Urinary bladder (tissue), 4 donors: ENCODE data around the gene PRKG1. TPM values are rescaled to one million over a fixed set of nuclear protein-coding genes. Genes with fewer than 3 reads are reported as not detected.
"Not testable (repeated sequence)": the region's sequence is repeated elsewhere in the genome, so short reads cannot be mapped to it uniquely, and the experiment has no call there.

Experiments used
- DNase-seq: peaks from one replicate; pipeline ENCODE4 v3.0.0-alpha.2; 2015; ENCODE audit errors: extremely low spot score
- H3K27ac ChIP-seq: one replicate; pipeline ENCODE4 v1.5.1; 2013; ENCODE audit warnings: low read depth, mild to moderate bottlenecking, moderate library complexity
- H3K36me3 ChIP-seq: one replicate; pipeline ENCODE4 v1.6.1; 2013; ENCODE audit warnings: mild to moderate bottlenecking, moderate library complexity; ENCODE audit not compliant: insufficient read depth
- H3K4me1 ChIP-seq: one replicate; pipeline ENCODE4 v1.6.1; 2013; ENCODE audit warnings: mild to moderate bottlenecking, moderate library complexity; ENCODE audit not compliant: insufficient read depth
- H3K4me3 ChIP-seq: one replicate; pipeline ENCODE4 v1.5.1; 2013; ENCODE audit warnings: low read depth, low read length
- WGBS: extraction: QIAGEN DNeasy Blood & Tissue Kit; methylation state at CpG from one replicate; pipeline ENCODE4 v1.1.7; 2013; 5-methylcytosine and 5-hydroxymethylcytosine counted together
- polyA plus RNA-seq: library from polyadenylated mRNA; stranded (reverse); fragments of 200-250 nt; gene quantifications from one replicate; pipeline ENCODE4 v1.2.3, GENCODE V29; 2013
- total RNA-seq: library from RNA; depleted of rRNA; stranded (reverse); fragments of >200 nt; gene quantifications from one replicate; pipeline ENCODE4 v1.2.3, GENCODE V29; 2014
- donor health status: healthy with polysubstance abuse.
- donor health status: healthy.

The PRKG1 gene
- total and polyA plus RNA-seq, 2 donors: 17.1 to 126 TPM

DNA sequence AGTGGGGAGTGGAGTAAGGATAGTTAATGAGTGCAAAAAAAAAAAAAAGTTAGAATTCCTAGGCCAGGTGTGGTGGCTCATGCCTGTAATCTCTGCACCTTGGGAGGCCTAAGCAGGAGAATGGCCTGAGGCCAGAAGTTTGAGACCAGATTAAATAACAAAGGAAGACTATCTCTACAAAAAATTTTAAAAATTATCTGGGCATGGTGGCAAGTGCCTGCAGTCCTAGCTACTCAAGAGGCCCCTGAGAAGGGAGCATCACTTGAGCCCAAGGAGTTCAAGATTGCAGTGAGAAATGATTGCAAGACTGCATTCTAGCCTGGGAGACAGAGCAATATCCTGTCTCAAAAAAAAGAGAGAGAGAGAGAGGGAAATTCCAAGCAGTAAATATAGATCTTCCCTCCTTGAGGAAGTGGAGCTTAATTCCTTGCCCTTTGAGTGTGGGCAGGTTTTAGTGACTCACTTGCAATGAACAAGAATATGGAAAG, 644.6 kb downstream of the PRKG1 start:
- DNase-seq: no peak
- no peaks in the 10 kb centered on the region for H3K4me1 ChIP-seq
- no peak overlapping the region for H3K4me3 ChIP-seq
- H3K27ac ChIP-seq: no peak overlapping the region
- no peaks in the 10 kb centered on the region for H3K36me3 ChIP-seq

DNA sequence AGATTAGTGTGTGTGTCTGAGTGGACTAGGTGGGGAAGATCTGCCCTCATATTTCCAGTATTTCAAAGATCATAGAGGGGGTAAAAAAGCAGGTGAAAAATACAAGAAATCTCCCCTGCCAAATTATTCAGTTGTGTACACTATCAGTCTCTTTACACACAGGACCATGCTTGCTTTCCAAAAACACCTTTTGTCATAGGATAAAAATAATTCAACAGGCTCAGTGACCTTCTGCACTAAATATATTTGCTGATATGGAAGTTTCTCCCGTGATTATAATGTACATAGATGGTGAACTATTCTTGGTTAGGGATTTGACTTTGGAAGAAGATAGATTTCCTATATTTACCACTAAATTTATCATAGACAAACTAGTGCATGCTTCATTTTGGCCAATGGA, 649.8 kb downstream of the PRKG1 start:
- H3K27ac ChIP-seq: no peak overlapping the region
- no peak for DNase-seq
- no peaks in the 10 kb centered on the region for H3K36me3 ChIP-seq
- H3K4me3 ChIP-seq: no peak overlapping the region
- H3K4me1 ChIP-seq: no peaks in the 10 kb centered on the region
- 63% methylated on average over 1 of the region's 1 CpG for WGBS

DNA sequence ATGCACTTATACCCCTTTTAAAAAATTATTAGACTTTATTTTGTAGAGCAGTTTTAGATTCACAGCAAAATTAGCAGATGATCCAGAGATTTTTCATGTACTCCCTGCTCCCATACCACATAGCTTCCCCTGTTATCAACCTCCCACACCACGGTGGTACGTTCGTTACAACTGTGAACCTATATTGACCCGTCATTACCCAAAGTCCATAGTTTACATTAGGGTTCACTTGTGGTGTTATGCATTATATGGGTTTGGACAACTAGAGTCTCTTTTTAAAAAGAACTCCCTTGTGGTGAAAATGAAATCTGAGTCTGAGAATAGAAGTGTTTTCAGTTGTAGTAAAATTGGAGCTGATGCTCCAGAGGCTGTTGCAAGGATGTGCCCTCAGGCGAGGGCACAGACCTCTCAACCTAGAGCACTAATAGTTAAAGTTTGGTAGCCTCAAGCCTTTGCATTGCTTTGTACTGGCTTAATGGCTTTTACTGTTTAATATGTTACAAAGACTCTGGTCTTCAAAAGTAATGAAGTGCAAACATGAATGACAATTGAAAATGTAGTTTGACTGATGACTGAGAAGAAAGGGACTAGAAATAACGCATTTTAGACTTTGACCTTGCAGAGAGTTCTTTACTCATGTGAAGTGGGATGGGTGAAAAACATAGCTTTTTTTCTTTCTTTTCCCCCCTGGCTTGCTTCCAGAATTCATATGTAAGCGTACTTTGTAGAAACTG, 655.7 kb downstream of the PRKG1 start:
- WGBS: 84% methylated on average over 7 of the region's 7 CpGs
- H3K36me3 ChIP-seq: no peaks in the 10 kb centered on the region
- no peak overlapping the region for H3K27ac ChIP-seq
- DNase-seq: no peak
- no peaks in the 10 kb centered on the region for H3K4me1 ChIP-seq
- no peak overlapping the region for H3K4me3 ChIP-seq

DNA sequence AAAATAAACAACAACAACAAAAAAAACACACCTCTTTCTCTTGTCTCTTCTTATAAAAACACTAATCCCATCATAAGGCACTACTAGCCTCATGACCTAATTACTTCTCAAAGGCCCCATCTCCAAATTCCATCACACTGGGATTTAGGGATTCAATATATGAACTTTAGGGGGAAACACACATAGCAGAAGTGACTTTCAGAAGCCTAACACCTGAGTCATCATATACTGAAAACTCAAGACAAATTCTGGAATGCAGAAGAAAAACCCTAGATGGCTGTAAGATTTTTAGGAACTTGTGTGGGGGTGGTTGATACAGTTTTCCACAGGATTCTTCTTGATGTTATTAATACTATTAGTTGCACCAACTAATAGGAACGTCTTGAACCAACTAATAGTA, 658.8 kb downstream of the PRKG1 start:
- Histone ChIP-seq H3K4me1 (no peaks in the 10 kb centered on the region), H3K4me3 (no peak overlapping the region), H3K27ac (no peak overlapping the region), H3K36me3 (no peaks in the 10 kb centered on the region)
- WGBS: 87% methylated on average over 1 of the region's 1 CpG
- DNase-seq: no peak

DNA sequence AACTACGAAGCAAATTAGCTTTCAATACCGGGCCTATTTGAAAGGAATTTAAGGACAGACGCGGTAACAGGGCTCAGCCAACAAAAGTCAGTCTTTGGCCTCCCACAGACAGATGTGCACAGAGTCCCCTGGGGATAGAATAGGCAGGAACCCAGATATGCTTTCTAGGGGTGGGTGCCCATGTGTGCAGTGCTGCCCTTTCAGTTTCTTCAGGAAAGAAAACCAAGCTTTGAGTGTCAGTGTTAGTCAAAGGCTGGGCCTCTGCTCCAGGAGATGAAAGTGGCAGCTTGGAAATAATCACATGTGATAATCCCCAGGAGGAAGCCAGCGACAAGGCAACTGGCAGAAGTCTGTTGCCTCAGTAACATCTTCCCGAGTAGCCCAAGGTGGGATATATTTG, 668.9 kb downstream of the PRKG1 start:
- Histone ChIP-seq H3K4me3 (no peak overlapping the region), H3K4me1 (no peaks in the 10 kb centered on the region), H3K36me3 (no peaks in the 10 kb centered on the region), H3K27ac (no peak overlapping the region)
- no peak for DNase-seq
- WGBS: 67% methylated on average over 6 of the region's 6 CpGs

DNA sequence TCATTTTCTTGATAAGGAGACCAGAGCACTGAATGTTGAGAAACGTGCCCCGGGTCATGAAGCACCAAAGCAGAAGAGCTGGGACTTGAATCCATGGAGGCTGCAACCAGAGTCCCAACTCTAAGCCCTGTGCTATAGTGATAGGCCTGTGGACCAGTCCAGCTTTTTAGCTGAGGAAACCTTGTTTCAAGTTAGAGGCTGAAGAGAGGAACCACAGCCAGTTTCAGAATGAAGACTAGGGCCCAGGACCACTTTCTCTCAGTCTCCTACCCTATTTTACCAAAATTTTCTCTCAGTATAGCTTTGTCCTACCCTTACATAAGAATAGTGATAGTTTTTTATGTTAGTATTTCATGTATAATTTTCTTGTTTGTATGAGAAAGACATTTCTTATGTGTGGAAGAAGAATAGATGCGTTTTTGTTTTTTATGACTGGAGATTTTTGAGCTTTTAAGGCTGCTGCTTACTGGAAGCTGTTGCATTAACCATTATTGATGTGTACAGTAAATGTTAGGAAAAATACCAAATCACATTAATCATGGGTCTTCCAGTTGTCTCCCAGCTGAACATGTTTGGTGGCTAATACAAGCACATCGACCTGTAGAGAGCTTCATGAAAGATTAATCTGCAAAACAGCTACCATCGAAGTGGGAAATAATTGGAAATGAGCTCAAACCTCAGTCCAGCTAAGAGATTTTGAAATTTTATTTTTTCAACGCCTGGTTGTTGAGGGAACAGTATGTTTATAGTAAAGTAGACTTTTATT, 670.1 kb downstream of the PRKG1 start:
- Histone ChIP-seq H3K4me3 (no peak overlapping the region), H3K36me3 (no peaks in the 10 kb centered on the region), H3K4me1 (no peaks in the 10 kb centered on the region), H3K27ac (no peak overlapping the region)
- WGBS: 69% methylated on average over 6 of the region's 6 CpGs
- no peak for DNase-seq

DNA sequence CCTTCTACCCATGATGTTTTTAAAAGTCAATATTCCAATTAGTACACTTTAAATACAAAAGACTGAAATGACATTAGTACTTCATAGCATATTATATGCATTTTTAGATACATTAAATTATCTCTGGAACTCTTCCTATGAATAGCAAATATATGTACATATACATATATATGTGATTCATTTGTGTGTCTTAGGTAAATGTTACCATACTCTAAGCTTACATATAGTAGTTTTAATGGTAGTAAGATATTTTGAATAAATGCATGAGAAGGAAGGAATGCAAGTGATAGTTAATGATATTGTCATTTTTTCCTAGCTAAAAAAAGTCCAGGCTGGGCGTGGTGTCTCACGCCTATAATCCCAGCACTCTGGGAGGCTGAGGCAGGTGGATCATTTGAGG, 671.1 kb downstream of the PRKG1 start:
- DNase-seq: no peak
- WGBS: 98% methylated on average over 2 of the region's 2 CpGs
- Histone ChIP-seq H3K4me1 (no peaks in the 10 kb centered on the region), H3K27ac (no peak overlapping the region), H3K36me3 (no peaks in the 10 kb centered on the region), H3K4me3 (no peak overlapping the region)

DNA sequence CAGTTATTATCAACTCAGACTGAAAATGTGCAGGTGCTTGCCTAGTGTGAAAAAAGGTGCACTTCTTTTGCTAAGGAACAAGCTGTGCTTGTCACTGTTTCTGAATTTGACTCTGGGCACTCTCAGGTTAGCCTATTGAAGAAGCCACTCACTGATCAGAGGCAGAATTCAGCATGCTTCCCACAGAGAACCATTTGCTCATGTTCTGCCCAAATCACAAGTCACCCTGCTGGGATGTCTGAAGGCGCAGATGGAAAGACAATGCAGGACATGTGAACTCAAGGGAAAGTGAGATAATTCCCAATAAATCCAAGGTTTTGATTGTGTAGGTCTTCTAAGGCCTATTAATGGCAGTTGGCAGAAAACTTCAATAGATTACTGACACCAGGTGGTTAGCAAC, 672.9 kb downstream of the PRKG1 start:
- WGBS: 100% methylated on average over 1 of the region's 1 CpG
- H3K4me1 ChIP-seq: no peaks in the 10 kb centered on the region
- H3K36me3 ChIP-seq: no peaks in the 10 kb centered on the region
- H3K4me3 ChIP-seq: no peak overlapping the region
- DNase-seq: no peak
- no peak overlapping the region for H3K27ac ChIP-seq

DNA sequence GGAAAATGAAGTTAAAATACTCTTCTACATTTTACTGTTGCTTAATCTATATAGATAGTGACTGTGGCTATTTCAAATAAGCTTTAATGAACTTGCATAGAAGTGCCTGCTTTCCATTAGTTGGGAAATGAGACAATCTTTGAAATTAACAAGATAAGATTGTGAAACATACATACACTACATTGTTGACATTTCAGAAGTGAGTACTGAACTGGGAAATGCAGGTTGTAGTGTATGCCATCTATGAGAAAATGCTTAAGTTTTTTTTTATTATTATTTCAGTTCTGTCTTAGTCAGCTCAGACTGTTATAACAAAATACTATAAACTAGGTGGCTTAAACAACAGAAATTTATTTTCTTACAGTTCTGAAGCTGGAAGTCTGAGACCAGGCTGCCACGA, 674.7 kb downstream of the PRKG1 start:
- WGBS: 86% methylated on average over 1 of the region's 1 CpG
- Histone ChIP-seq H3K4me3 (no peak overlapping the region), H3K4me1 (no peaks in the 10 kb centered on the region), H3K27ac (no peak overlapping the region), H3K36me3 (no peaks in the 10 kb centered on the region)
- no peak for DNase-seq

DNA sequence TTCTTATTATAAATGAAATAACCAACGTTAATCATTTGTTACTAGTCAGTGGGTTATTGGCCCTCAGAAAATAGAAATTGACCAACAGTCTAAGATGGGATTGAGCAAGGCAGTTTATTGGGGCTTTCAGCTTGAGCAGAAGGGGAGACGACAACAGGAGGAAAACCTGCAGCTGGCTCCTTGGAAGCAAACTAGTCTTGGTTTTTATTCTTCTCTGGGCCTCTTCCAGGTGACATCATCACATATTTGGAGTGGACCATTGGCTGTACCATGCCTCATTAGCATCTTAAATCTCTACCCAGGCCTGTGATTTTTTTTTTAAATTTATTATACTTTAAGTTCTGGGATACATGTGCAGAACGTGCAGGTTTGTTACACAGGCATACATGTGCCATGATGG, 684.1 kb downstream of the PRKG1 start:
- no peak for DNase-seq
- Histone ChIP-seq H3K36me3 (no peaks in the 10 kb centered on the region), H3K4me3 (no peak overlapping the region), H3K27ac (no peak overlapping the region), H3K4me1 (no peaks in the 10 kb centered on the region)
- 65% methylated on average over 3 of the region's 3 CpGs for WGBS

DNA sequence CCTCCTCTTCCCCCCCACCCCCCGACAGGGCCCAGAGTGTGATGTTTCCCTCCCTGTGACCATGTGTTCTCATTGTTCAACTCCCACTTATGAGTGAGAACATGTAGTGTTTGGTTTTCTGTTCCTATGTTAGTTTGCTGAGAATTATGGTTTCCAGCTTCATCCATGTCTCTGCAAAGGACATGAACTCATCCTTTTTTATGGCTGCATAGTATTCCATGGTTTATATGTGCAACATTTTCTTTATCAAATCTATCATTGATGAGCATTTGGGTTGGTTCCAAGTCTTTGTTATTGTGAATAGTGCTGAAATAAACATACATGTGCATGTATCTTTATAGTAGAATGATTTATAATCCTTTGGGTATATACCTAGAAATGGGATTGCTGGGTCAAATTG, 684.6 kb downstream of the PRKG1 start:
- H3K4me1 ChIP-seq, DNase-seq, H3K4me3 ChIP-seq, H3K27ac ChIP-seq, H3K36me3 ChIP-seq: not testable (repeated sequence)
- 97% methylated on average over 1 of the region's 1 CpG for WGBS

DNA sequence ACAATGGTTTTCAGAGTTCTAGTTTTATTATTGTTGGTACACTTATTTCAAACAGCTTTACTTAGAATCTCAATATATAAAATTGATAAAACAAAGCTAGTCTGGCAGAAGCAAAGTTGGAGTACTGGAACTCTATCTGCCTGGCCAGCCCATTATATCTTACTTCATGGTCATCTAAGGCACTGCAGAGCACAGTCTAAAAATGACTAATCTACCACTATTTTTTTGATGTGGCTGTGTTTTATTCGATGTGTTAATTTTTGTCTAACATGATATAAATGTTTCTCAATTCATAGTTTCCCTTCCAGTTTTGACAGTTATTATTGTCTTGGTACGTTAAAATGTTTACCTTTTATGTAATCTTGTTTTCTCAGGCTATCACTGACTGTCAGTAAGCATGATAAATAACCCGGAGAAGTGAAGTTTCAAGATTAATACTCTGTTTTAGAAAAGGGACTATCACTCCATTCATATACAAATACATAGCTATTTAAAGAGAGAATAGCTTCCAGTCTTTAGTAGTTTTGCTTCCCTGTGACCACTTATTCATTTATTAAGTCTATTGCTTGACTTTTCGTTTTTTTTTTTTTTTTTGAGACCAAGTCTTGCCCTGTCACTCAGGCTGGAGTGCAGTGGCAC, 685.7 kb downstream of the PRKG1 start:
- DNase-seq: no peak
- no peaks in the 10 kb centered on the region for H3K4me1 ChIP-seq
- no peaks in the 10 kb centered on the region for H3K36me3 ChIP-seq
- WGBS: 28% methylated on average over 4 of the region's 4 CpGs
- H3K4me3 ChIP-seq: no peak overlapping the region
- no peak overlapping the region for H3K27ac ChIP-seq

DNA sequence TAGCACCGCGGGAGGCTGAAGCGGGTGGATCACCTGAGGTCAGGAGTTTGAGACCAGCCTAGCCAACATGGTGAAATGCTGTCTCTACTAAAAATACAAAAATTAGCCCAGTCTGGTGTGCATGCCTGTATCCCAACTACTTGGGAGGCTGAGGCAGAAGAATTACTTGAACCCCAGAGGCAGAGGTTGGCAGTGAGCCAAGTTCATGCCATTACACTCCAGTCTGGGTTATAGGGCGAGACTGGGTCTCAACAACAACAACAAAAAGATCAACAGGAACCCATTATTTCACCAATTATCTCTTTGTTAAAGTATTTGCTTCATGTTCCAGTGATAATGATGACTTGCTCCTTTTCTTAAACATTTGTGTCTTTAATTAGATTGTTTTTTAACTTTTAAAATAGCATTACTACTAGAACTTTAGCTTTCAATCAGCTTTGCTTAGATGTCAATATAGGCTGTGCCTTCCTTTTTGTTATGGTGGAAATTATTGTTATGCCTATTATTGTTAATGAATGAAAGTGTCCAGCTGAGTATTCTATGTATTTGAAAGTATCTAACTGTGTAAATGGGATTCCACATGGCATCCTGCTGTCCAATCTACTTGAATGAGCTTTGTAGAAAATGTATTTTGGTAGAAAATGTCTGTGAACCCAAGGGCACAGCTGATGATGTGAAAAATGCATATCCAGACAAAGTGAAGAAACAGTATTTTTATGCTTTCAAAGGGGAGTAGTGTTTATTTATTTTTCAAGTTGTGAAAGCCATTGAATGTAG, 686.8 kb downstream of the PRKG1 start:
- no peaks in the 10 kb centered on the region for H3K36me3 ChIP-seq
- WGBS: 98% methylated on average over 4 of the region's 4 CpGs
- no peak overlapping the region for H3K4me3 ChIP-seq
- no peaks in the 10 kb centered on the region for H3K4me1 ChIP-seq
- DNase-seq: no peak
- H3K27ac ChIP-seq: no peak overlapping the region
